ENCODE measurements around the gene METTL25B.

METTL25B gene

GRCh38 chr1:156700736-156701531 is 27.3 kb upstream of the METTL25B start:
- no peak for DNase-seq (ENCODE audit: low read depth in 3 of 3, low spot score in 1 of 3)

GRCh38 chr1:156703336-156703735 is 24.9 kb upstream of the METTL25B start:
- no peak for DNase-seq (ENCODE audit: low read depth in 3 of 3, low spot score in 1 of 3)

GRCh38 chr1:156703741-156704140 is 24.5 kb upstream of the METTL25B start:
- no peak for DNase-seq (ENCODE audit: low read depth in 3 of 3, low spot score in 1 of 3)

- no peak for DNase-seq (ENCODE audit: low read depth in 3 of 3, low spot score in 1 of 3)
Measured at GRCh38 chr1:156704166-156704711, 24.0 kb upstream of the METTL25B start.

- peak in 2 of 3 donors; percentile 9 to 22 for DNase-seq (ENCODE audit: low read depth in 3 of 3, low spot score in 1 of 3)
Measured at GRCh38 chr1:156704930-156705320, 23.3 kb upstream of the METTL25B start.

- DNase-seq (ENCODE audit: low read depth in 3 of 3, low spot score in 1 of 3) = peak in 1 of 3 donors; percentile 19
Measured at GRCh38 chr1:156705321-156705917, 22.9 kb upstream of the METTL25B start, which contains the start of gene CRABP2. Gene CRABP2 (minus strand): TSS chr1:156705583. CDS start chr1:156705446, 137 bp downstream.

GRCh38 chr1:156705918-156706656 is 22.2 kb upstream of the METTL25B start:
- peak; percentile 21 to 68 (median 53) for DNase-seq (ENCODE audit: low read depth in 3 of 3, low spot score in 1 of 3)

GRCh38 chr1:156706657-156707416 is 21.4 kb upstream of the METTL25B start:
- DNase-seq (ENCODE audit: low read depth in 3 of 3, low spot score in 1 of 3) = no peak

GRCh38 chr1:156707417-156708217 is 20.7 kb upstream of the METTL25B start:
- no peak for DNase-seq (ENCODE audit: low read depth in 3 of 3, low spot score in 1 of 3)

- no peak for DNase-seq (ENCODE audit: low read depth in 3 of 3, low spot score in 1 of 3)
Measured at GRCh38 chr1:156708218-156708661, 20.0 kb upstream of the METTL25B start.

GRCh38 chr1:156709031-156709430 is 19.2 kb upstream of the METTL25B start:
- DNase-seq (ENCODE audit: low read depth in 3 of 3, low spot score in 1 of 3) = no peak

GRCh38 chr1:156709757-156710489 is 18.3 kb upstream of the METTL25B start:
- no peak for DNase-seq (ENCODE audit: low read depth in 3 of 3, low spot score in 1 of 3)

GRCh38 chr1:156711011-156711817 is 17.1 kb upstream of the METTL25B start:
- no peak for DNase-seq (ENCODE audit: low read depth in 3 of 3, low spot score in 1 of 3)

- no peak for DNase-seq (ENCODE audit: low read depth in 3 of 3, low spot score in 1 of 3)
Measured at GRCh38 chr1:156712626-156713025, 15.6 kb upstream of the METTL25B start.

GRCh38 chr1:156714830-156715229 is 13.4 kb upstream of the METTL25B start:
- DNase-seq (ENCODE audit: low read depth in 3 of 3, low spot score in 1 of 3) = no peak

GRCh38 chr1:156717351-156717750 is 10.9 kb upstream of the METTL25B start:
- DNase-seq (ENCODE audit: low read depth in 3 of 3, low spot score in 1 of 3) = no peak

GRCh38 chr1:156721131-156721530 is 7.1 kb upstream of the METTL25B start:
- DNase-seq (ENCODE audit: low read depth in 3 of 3, low spot score in 1 of 3) = no peak

GRCh38 chr1:156721535-156721934 is 6.7 kb upstream of the METTL25B start:
- DNase-seq (ENCODE audit: low read depth in 3 of 3, low spot score in 1 of 3) = no peak
